Left cardiac atrium (tissue), 4 donors: ENCODE measurements around the gene NAA38. TPM values are rescaled to one million over a fixed set of nuclear protein-coding genes. Genes with fewer than 3 reads are reported as not detected.

ENCODE experiments used
- ATAC-seq, 2 donors: fragments of 200-7000 bp; cut with Tn5 transposase; one replicate each; pipeline ENCODE4 v1.9.1; 2020; ENCODE audit warnings: mild to moderate bottlenecking in 2 of 2, moderate library complexity in 2 of 2
- DNase-seq: peaks from one replicate; pipeline ENCODE4 v3.0.0-alpha.2; 2020
- intact Hi-C, 2 donors: fragments of 100-400 bp; cut with DNase I; formaldehyde crosslinking; loops; one replicate each; pipeline versions ENCODE4 v1.14.1 to v1.15.1; 2022 to 2023
- long read RNA-seq: library from polyadenylated mRNA; unstranded; transcript quantifications from one replicate; pipeline ENCODE4 v2.0.0, GENCODE V29; 2021
- total RNA-seq, 2 donors: library from RNA; stranded (reverse); fragmentation: NEBNext Ultra II Directional; extraction: Animal tissue kit (Norgen Biotek cat#: 25700); gene quantifications; one replicate each; pipeline ENCODE4 v1.2.1, GENCODE V29; 2021
- donor health status: DM: no; HTN: yes; CAD: no.
- donor health status: DM: no; HTN: yes; CAD: no; lungs with severe emphysema.
- donor health status: DM: yes; HTN: yes; CAD: no.
- donor health status: Dilated cardiomyopathy.

NAA38 gene, protein sequence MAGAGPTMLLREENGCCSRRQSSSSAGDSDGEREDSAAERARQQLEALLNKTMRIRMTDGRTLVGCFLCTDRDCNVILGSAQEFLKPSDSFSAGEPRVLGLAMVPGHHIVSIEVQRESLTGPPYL
- 10 to 100 TPM; 66.9 to 83.1 TPM for total RNA-seq
- long read RNA-seq, partial matches to known transcripts = 0 of 3 reads
- long read RNA-seq, other reads (novel, unspliced or antisense) = 1 of 3 reads

GRCh38 chr17:7856811-7857712, at the start of gene NAA38:
TSS of gene NAA38 (minus strand) at chr17:7857559. CDS start at chr17:7857463, 96 bp downstream.
- peak; percentile 87 to 89 for ATAC-seq
- intact Hi-C loops = loop anchor here in 1 of 2 donors (5.0 kb wide), 1 partner anchor 35 kb away; no protein-coding TSS in a partner anchor
- DNase-seq = peak; percentile 97

GRCh38 chr17:7903154-7904103, 46.1 kb upstream of the NAA38 start:
- DNase-seq (no peak), ATAC-seq (no peak)
- intact Hi-C loops = no loop called here

DNA sequence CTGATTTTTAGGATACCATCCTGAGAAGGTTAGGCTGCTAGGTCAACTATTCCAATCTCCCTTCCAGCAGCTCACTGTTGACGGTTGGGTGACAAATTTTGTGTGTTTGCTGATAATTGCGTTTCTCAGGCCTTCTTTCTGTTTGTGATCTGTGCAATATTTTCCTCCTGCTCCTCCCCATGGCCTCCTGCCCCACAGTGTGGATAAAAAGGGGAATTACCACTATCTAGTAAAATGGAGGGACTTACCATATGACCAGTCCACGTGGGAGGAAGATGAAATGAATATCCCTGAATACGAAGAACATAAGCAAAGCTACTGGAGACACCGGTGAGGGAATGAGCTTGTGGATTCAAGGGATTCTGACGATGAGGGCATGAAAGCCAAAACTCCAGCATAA, 40.4 kb upstream of the NAA38 start:
- intact Hi-C loops = loop anchor here in 1 of 2 donors (2.0 kb wide), 2 partner anchors 35 to 75 kb away; no protein-coding TSS in a partner anchor
- DNase-seq (no peak), ATAC-seq (peak; percentile 77 to 86)

GRCh38 chr17:7897090-7897489, 39.7 kb upstream of the NAA38 start:
- intact Hi-C loops = loop anchor here in 1 of 2 donors (2.0 kb wide), 2 partner anchors 34 to 74 kb away; no protein-coding TSS in a partner anchor
- DNase-seq (no peak), ATAC-seq (no peak)

- intact Hi-C loops = no loop called here
- no peak for ATAC-seq
- DNase-seq = no peak
Observed at GRCh38 chr17:7894866-7895265, 37.5 kb upstream of the NAA38 start.

GRCh38 chr17:7894226-7894625, 36.9 kb upstream of the NAA38 start:
- intact Hi-C loops = no loop called here
- ATAC-seq = no peak
- DNase-seq = no peak

DNA sequence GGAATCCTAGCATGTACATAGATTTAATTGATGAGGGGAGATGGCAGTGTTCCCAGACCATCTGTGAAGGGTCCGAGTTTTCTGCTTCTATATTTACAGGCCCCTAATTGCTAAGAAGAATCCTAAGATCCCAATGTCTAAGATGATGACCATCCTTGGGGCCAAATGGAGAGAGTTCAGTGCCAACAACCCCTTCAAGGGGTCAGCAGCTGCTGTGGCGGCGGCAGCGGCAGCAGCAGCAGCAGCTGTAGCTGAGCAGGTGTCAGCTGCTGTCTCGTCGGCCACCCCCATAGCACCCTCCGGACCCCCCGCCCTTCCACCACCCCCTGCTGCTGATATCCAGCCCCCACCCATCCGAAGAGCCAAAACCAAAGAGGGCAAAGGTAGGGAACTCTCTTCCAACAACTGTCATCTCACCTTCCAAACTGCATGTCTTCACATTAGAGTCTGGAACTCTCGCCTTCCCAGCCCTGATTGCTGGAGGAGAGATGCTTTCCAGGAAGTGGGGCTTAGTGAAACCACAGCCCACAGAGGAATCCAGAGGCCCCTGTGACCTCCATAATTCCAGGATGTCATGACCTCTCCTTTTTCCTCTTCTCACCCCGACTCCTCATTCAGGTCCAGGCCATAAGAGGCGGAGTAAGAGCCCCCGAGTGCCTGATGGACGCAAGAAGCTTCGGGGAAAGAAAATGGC, 36.0 kb upstream of the NAA38 start:
- intact Hi-C loops = no loop called here
- ATAC-seq = no peak

DNA sequence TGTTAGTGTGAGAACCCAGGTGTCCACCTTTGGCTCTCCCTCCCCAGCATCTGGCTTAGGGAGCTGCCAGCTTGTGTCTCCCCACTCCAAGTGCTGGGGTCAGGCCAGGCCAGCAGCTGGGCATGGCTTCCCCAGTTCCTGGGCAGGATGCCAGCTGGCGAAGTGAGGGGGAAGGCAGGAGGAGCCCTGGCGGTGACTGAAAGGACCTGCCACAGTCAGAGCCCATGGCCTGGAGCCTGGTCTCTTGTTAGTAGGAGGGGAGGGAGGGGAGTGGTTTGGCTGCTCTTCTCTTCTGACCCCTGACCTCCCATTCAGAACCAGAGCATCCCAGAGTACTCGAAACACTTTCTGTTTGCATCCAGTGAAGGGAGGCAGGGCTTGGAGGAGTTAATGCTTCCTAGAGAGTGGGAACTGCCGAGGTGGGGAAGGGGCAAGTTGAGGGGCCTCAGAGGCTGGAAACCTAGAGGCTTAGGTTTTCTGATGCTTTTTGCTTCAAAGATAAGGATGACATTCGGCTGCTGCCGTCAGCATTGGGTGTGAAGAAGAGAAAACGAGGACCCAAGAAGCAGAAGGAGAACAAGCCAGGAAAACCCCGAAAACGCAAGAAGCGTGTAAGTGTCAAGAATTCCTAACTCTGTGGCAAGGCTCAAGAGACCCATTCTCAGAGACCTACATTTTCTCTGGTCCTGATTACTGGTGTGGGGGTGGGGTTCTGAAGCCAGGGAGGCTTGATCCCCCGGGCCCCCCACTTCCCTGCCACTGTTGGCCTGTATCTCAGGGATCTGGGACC, 32.0 kb upstream of the NAA38 start:
- peak; percentile 81 to 83 for ATAC-seq
- intact Hi-C loops = loop anchor here in 1 of 2 donors (10.0 kb wide), 1 partner anchor 145 kb away; no protein-coding TSS in a partner anchor
- peak; percentile 97 for DNase-seq

More for the DNA sequence above, 36.0 kb upstream of the NAA38 start:
- no peak for DNase-seq

DNA sequence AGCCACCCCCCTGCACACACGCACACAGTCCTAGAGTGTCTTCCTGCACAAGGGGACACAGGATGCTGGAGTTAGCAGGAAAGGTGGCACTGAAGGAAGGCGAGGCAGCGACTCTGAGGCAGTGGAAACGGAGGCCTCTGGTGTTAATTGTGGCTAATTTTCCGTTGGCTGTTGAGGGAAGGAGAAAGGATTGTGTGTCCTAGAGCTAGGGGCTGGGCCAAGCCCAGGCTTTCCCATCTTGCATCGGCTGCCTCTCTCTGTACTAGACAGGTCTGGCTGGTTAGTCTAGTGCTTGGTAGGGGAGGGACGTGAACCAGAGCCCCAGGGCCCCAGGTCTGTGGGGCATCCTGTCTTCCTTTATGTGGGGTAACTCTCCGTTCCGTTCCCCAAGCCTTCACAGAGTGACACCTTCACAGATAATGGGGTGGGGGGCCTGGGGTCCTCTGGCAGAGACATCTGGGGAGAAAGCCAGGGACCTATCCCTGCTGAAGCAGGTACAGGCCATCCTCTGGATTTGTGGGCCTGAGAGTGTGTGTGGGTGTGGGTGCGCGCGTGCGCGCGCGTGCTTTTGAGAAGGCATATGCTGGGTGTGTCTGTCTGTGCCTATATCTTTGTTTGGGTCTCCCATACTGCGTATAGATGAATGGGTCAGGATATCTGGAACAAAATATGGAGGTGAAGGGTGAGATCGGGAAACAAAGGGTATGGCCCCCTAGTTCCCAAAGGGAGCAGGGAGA, 31.0 kb upstream of the NAA38 start, which contains the start of gene CHD3:
TSS of gene CHD3 (plus strand) at position 606 of the 737 bp plus-strand sequence. CDS start 212 bp downstream, outside the sequence.
- no peak for DNase-seq
- intact Hi-C loops = loop anchor here in 1 of 2 donors (10.0 kb wide), 1 partner anchor 144 kb away; no protein-coding TSS in a partner anchor
- peak; percentile 3 to 5 for ATAC-seq

GRCh38 chr17:7887482-7888183, 30.3 kb upstream of the NAA38 start:
- intact Hi-C loops = loop anchor here in 1 of 2 donors (10.0 kb wide), 1 partner anchor 143 kb away; no protein-coding TSS in a partner anchor
- ATAC-seq (peak; percentile 74 to 90), DNase-seq (peak; percentile 94)

DNA sequence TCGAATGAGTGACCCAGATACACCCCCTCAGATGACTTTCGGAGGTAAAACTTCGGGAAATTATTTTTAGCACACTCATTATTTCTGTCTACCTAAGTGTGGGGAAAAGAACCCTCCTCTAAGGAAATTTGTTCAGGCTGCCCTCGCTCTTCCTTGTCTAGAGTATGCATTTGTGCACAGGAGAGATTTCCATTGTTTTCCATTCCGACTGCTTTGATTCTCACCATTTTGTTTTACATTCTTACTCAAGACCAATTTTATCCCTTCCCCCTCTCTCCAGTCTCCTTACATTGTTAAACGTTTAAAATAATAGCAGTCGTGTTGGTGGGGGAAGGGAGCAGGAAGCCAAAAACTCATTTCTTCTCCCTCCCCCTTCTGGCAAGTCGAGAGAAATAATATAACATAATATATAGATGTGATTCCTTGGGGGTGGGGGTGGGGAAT, 29.7 kb upstream of the NAA38 start:
- intact Hi-C loops = loop anchor here in 1 of 2 donors (10.0 kb wide), 1 partner anchor 142 kb away; no protein-coding TSS in a partner anchor
- ATAC-seq (no peak), DNase-seq (no peak)

DNA sequence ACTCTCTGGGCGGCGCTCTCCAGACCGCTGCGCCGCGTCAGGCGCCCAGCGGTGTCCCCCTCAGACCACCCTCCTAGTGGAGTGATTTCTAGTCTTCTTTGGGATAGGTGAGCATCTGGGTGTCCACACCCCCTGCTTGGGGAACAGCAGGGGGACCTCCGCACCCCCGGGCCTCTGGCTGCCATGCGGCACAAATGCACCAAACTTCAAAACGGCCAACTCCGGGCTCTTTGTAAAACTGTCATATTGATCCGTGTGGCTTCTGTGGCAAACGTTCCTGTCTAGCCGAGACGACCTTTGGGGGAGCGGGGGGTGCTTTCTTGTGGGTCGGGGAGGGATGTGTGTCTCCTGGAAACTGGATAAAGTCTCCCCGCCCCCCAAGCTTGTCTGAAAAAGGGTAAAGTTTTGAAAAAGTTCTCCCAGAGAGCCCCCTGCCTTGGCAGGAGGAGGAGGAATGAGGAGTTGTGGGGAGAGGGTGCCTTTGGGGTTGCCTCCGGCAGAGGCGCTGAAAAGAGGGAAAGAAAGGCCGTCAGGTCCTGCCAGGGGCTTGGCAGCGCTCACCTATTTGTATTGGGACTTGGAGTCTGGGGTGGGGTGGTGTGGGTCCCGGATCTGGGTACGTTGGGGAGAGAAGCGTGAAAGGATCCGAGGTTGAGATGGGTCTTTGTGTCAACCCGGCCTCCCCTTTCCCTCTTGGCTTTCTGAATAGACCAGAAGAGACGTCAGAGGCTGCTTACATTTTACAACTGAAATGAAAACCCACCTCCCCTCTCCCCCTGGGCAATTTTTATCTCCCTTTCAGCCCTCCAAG, 29.1 kb upstream of the NAA38 start:
- ATAC-seq (no peak), DNase-seq (no peak)
- intact Hi-C loops = loop anchor here in 1 of 2 donors (10.0 kb wide), 1 partner anchor 142 kb away; no protein-coding TSS in a partner anchor

DNA sequence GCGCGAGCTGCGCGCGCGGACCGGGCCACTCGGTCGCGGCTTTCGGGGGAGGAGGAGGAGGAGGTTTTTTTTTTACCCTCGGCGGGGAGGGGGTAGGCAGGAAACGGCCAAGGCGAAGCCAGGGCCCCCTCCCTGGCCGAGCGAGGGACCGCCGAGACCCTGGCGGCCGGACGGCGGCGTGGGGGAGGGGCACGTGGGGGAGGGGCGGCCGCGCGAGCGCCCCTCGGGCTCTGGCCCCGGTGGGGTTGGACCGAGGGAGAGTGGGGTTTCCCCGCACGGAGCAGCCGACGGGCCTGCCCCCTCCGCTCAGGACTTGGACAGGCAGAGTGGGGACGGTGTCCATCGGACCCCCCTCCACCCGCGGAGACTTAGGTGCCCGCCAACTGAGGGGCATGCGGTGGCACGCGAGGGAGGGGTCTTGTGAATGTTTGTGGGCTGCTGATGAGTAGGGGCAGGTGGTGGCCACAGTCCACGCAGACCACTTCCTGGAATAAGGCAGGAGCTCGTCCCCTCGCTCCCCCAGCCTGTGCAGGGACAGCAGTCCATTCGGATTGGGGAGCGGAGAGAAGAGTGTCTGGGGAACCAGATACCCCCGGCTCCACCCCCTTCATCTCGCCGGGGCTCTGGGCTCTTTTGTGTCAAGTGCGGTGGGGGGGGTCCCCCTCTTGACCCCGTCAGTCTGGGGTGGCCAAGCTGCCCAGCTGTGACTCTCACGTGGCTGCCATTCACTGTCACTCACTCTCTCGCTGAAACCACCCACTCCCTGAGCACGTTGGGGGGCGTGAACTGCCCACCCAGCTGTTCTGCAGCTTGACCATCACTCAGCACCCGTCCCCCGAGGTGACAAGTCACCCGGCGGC, 28.2 kb upstream of the NAA38 start:
- intact Hi-C loops = loop anchor here in 1 of 2 donors (10.0 kb wide), 1 partner anchor 141 kb away; no protein-coding TSS in a partner anchor
- DNase-seq = peak; percentile 43
- peak in 1 of 2 donors; percentile 1 for ATAC-seq
